ENCODE results near the gene CDV3.
A peak's percentile ranks its signal among the peaks of the same experiment; 100 is the strongest.

The CDV3 gene

GRCh38 chr3:133563186-133563591 is 10.3 kb upstream of the CDV3 start:
- no peak for DNase-seq
- H3K4me3 Mint-ChIP-seq = no peak overlapping the region
- H3K36me3 Mint-ChIP-seq (ENCODE audit: low read depth) = no peaks in the 10 kb centered on the region
- peaks cover 3% of the 10 kb centered on the region for H3K9me3 Mint-ChIP-seq
- peaks cover 7% of the 10 kb centered on the region for H3K4me1 Mint-ChIP-seq
- TF ChIP-seq CTCF (IDR thresholded peaks at IDR 0.05) = no peak
- H3K27ac Mint-ChIP-seq = no peak overlapping the region
- peaks cover 7% of the 10 kb centered on the region for H3K27me3 Mint-ChIP-seq (ENCODE audit: low read depth, poor library complexity)

- H3K27ac Mint-ChIP-seq = peak overlapping the region; percentile 1
- TF ChIP-seq CTCF (IDR thresholded peaks at IDR 0.05) = no peak
- no peak for DNase-seq
- no peaks in the 10 kb centered on the region for H3K36me3 Mint-ChIP-seq (ENCODE audit: low read depth)
- H3K4me1 Mint-ChIP-seq = peaks cover 7% of the 10 kb centered on the region
- H3K27me3 Mint-ChIP-seq (ENCODE audit: low read depth, poor library complexity) = peaks cover 4% of the 10 kb centered on the region
- no peak overlapping the region for H3K4me3 Mint-ChIP-seq
- no peaks in the 10 kb centered on the region for H3K9me3 Mint-ChIP-seq
These were observed 9.7 kb upstream of the CDV3 start for GRCh38 chr3:133563816-133564215.

GRCh38 chr3:133568294-133569014 is 5.0 kb upstream of the CDV3 start:
- Mint-ChIP-seq H3K4me1 (peaks cover 11% of the 10 kb centered on the region), H3K4me3 (no peak overlapping the region), H3K27me3 (ENCODE audit: low read depth, poor library complexity) (no peaks in the 10 kb centered on the region), H3K9me3 (no peaks in the 10 kb centered on the region), H3K36me3 (ENCODE audit: low read depth) (no peaks in the 10 kb centered on the region), H3K27ac (peak overlapping the region; percentile 30)
- no peak for DNase-seq
- TF ChIP-seq CTCF (IDR thresholded peaks at IDR 0.05) = no peak

GRCh38 chr3:133570139-133570936 is 3.1 kb upstream of the CDV3 start:
- peaks cover 14% of the 10 kb centered on the region for H3K4me1 Mint-ChIP-seq
- no peaks in the 10 kb centered on the region for H3K9me3 Mint-ChIP-seq
- no peak for DNase-seq
- no peak overlapping the region for H3K4me3 Mint-ChIP-seq
- no peaks in the 10 kb centered on the region for H3K36me3 Mint-ChIP-seq (ENCODE audit: low read depth)
- no peaks in the 10 kb centered on the region for H3K27me3 Mint-ChIP-seq (ENCODE audit: low read depth, poor library complexity)
- H3K27ac Mint-ChIP-seq = peak overlapping the region; percentile 80
- TF ChIP-seq CTCF (IDR thresholded peaks at IDR 0.05) = no peak

GRCh38 chr3:133570937-133571320 is 2.6 kb upstream of the CDV3 start:
- H3K36me3 Mint-ChIP-seq (ENCODE audit: low read depth) = peaks cover 2% of the 10 kb centered on the region
- H3K9me3 Mint-ChIP-seq = no peaks in the 10 kb centered on the region
- peaks cover 20% of the 10 kb centered on the region for H3K4me1 Mint-ChIP-seq
- H3K27ac Mint-ChIP-seq = peak overlapping the region; percentile 80
- DNase-seq = no peak
- H3K4me3 Mint-ChIP-seq = no peak overlapping the region
- no peaks in the 10 kb centered on the region for H3K27me3 Mint-ChIP-seq (ENCODE audit: low read depth, poor library complexity)
- TF ChIP-seq CTCF (IDR thresholded peaks at IDR 0.05) = no peak

Measured in nephron progenitor cell (in vitro differentiated cells).